ENCODE measurements around the gene TRPV2. TPM values are rescaled to one million over a fixed set of nuclear protein-coding genes. Genes with fewer than 3 reads are reported as not detected.

The TRPV2 gene
- total and polyA plus RNA-seq, 2 donors = 6.8 to 15.4 TPM

DNA sequence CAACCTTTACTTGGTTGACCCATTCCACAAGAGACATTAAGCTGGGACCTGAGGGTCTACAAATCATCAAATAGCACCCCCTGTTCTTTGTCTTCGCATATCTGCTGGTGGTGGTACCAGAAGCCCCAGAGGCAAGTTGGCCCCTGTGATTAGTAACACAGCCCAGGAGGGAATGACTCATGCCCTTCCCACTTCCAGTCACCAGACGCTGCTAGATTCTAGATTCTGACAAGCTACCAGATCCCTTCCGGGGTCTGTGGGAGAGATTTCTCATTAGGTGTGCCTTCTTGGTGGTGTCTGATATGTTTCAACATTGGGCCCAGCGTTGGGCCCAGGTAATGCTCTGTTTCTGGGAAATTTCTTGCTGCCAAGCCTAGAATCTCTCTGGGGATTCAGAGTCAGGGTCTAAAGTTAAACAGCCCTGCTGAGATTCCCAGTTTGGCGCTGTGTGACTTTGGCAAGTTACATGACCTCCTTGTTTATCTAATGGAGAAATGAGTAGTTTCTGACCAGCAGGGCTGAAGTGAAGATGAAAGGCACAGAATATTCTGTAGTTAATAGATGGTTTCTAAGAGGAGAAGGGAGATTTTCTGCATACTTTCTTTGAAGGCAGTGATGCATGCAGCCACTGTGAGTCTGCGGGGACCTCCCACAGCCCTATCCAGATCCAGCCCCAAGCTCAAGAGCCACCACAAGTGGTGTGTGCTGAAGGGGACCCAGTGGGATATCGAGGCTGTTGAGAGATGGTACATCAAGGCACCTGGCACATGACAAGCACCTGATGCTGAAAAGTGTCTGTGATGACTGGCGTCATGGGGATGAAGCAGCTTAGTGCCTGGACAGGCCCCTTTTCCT, 3.9 kb downstream of the TRPV2 start:
- no peak for DNase-seq (ENCODE audit: extremely low spot score)
- WGBS = 39% methylated on average over 8 of the region's 8 CpGs
- no peaks in the 10 kb centered on the region for H3K4me1 ChIP-seq (ENCODE audit: insufficient read depth)

DNA sequence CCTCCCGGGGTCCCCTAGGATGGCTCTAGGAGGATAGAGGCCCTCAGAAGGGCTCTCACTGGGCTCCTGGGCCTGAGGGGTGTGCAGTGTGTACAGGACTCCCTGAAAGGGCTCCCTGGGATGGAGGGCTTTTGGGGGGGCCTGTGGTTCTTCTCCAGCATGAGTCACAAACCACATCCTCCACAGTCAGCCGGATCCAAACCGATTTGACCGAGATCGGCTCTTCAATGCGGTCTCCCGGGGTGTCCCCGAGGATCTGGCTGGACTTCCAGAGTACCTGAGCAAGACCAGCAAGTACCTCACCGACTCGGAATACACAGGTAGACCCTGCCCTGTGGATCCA, 4.5 kb downstream of the TRPV2 start:
- WGBS = 62% methylated on average over 10 of the region's 10 CpGs

More for the DNA sequence above, 3.9 kb downstream of the TRPV2 start:
- peak overlapping the region; percentile 76 for H3K27ac ChIP-seq (ENCODE audit: low read depth)
- no peaks in the 10 kb centered on the region for H3K36me3 ChIP-seq (ENCODE audit: insufficient read depth)
- no peak overlapping the region for H3K4me3 ChIP-seq (ENCODE audit: low read depth, low read length)

DNA sequence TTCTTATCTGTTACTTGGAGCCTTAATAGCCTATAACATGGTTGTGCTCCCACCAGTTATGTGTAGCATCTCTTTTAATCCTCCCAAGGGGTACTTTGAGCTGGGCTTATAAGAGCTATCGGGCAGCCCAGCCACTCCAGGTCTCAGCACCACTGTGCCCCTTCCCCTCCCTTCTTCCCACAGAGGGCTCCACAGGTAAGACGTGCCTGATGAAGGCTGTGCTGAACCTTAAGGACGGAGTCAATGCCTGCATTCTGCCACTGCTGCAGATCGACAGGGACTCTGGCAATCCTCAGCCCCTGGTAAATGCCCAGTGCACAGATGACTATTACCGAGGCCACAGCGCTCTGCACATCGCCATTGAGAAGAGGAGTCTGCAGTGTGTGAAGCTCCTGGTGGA, 7.0 kb downstream of the TRPV2 start:
- H3K4me1 ChIP-seq (ENCODE audit: insufficient read depth) = no peaks in the 10 kb centered on the region
- WGBS = 94% methylated on average over 7 of the region's 7 CpGs
- no peak overlapping the region for H3K27ac ChIP-seq (ENCODE audit: low read depth)
- no peak overlapping the region for H3K4me3 ChIP-seq (ENCODE audit: low read depth, low read length)
- DNase-seq (ENCODE audit: extremely low spot score) = no peak
- no peaks in the 10 kb centered on the region for H3K36me3 ChIP-seq (ENCODE audit: insufficient read depth)

More for the DNA sequence above, 4.5 kb downstream of the TRPV2 start:
- peak overlapping the region; percentile 76 for H3K27ac ChIP-seq (ENCODE audit: low read depth)
- no peak for DNase-seq (ENCODE audit: extremely low spot score)
- no peaks in the 10 kb centered on the region for H3K36me3 ChIP-seq (ENCODE audit: insufficient read depth)
- no peak overlapping the region for H3K4me3 ChIP-seq (ENCODE audit: low read depth, low read length)
- no peaks in the 10 kb centered on the region for H3K4me1 ChIP-seq (ENCODE audit: insufficient read depth)

DNA sequence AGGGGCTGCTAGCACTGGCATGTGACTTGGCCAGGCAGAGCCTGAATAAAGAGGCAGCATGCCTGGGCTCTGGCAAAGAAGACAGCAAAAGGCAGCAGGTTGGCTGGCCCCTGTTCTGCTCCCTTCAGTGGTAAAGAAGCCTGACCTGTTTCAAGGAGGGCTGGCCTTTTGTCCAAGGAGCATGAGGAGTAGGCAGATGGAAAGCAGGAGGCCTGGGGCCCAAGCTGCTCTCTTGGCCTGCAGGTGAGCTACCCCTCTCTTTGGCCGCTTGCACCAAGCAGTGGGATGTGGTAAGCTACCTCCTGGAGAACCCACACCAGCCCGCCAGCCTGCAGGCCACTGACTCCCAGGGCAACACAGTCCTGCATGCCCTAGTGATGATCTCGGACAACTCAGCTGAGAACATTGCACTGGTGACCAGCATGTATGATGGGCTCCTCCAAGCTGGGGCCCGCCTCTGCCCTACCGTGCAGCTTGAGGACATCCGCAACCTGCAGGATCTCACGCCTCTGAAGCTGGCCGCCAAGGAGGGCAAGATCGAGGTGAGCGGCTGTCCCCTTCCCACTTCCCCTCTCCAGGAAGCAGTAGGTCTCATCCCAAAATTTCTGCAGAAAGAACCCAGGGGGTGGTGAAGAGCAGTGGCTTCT, 8.0 kb downstream of the TRPV2 start:
- H3K36me3 ChIP-seq (ENCODE audit: insufficient read depth) = no peaks in the 10 kb centered on the region
- WGBS = 92% methylated on average over 10 of the region's 10 CpGs

DNA sequence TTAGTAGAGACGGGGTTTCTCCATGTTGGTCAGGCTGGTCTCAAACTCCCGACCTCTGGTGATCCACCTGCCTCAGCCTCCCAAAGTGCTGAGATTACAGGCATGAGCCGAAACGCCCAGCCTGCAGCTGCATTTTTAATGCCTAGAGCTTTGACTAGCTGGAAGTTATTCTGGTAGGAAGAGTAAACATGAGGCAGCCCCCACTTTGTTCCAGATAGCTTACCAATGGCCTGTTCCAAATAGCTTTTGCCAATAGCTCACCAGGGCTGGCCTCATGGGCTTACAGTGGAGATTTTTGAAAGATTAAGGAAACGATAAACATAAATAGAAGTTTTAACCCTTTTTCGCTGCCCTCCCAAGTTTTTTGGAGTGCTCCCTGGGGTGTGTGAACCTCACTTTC, 9.8 kb downstream of the TRPV2 start:
- Histone ChIP-seq H3K36me3 (ENCODE audit: insufficient read depth) (no peaks in the 10 kb centered on the region), H3K27ac (ENCODE audit: low read depth) (no peak overlapping the region), H3K4me1 (ENCODE audit: insufficient read depth) (no peaks in the 10 kb centered on the region), H3K4me3 (ENCODE audit: low read depth, low read length) (no peak overlapping the region)
- no peak for DNase-seq (ENCODE audit: extremely low spot score)
- WGBS = 60% methylated on average over 6 of the region's 6 CpGs

More for the DNA sequence above, 8.0 kb downstream of the TRPV2 start:
- Histone ChIP-seq H3K4me1 (ENCODE audit: insufficient read depth) (no peaks in the 10 kb centered on the region), H3K4me3 (ENCODE audit: low read depth, low read length) (no peak overlapping the region), H3K27ac (ENCODE audit: low read depth) (no peak overlapping the region)
- DNase-seq (ENCODE audit: extremely low spot score) = no peak

DNA sequence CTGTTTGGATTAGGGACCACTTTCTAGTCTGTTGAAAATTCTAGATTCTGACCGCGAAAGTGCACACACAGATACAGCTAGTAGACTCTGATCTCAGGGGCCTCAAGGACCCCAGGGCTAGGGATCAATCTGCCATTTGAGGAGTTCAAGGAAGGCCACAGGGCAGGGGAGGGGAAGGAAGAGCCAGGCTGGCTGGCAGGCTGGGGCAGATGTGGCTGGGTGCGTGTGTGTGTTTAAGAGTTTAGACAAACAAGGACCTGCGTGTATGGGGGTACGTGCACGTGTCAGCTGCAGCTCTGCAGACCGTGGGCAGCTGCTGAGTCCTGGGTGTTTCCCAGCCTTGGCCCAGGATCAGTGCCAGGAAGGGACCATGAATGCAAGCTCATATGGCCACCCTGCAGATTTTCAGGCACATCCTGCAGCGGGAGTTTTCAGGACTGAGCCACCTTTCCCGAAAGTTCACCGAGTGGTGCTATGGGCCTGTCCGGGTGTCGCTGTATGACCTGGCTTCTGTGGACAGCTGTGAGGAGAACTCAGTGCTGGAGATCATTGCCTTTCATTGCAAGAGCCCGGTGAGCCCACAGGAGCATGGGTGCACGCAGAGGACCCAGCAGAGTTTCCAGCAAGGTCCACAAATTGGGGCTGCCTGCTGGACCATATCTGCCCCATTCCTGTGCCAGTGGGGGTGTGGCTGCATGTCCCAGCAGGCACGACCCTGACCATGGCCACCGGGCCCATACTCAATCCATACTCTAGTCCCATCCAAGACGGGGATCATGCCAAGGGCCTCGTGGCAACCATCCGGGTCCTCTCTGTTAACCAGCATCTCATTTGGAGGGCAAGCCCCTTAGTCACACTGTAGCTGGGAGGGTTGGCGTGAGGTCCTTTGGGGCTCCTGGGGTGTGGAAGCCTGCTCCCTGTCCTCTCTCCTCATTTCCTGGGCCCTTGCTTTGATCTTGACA, 10.6 kb downstream of the TRPV2 start:
- Histone ChIP-seq H3K27ac (ENCODE audit: low read depth) (no peak overlapping the region), H3K4me3 (ENCODE audit: low read depth, low read length) (no peak overlapping the region), H3K4me1 (ENCODE audit: insufficient read depth) (no peaks in the 10 kb centered on the region), H3K36me3 (ENCODE audit: insufficient read depth) (no peaks in the 10 kb centered on the region)
- no peak for DNase-seq (ENCODE audit: extremely low spot score)
- WGBS = 74% methylated on average over 20 of the region's 20 CpGs

DNA sequence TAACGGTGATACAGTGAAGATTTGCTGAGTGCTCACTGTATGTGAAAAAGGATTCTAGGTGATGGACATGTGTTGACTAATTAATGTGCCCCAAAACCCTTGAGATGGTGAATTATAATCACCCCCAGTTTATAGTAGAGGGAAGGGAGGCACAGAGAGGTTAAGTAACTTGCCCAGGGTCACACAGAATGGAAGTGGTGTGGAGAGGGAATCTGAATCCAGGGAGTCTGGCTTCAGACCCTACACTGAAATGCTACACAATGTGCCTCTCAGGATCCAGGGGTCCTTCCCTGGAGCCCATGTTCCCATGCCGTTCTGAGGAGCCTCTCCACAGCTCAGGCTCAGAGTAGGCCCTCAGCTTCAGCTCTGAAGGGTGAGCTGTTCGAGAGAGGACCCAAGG, 11.6 kb downstream of the TRPV2 start:
- no peak overlapping the region for H3K27ac ChIP-seq (ENCODE audit: low read depth)
- H3K36me3 ChIP-seq (ENCODE audit: insufficient read depth) = no peaks in the 10 kb centered on the region
- DNase-seq (ENCODE audit: extremely low spot score) = no peak
- H3K4me3 ChIP-seq (ENCODE audit: low read depth, low read length) = no peak overlapping the region
- 93% methylated on average over 3 of the region's 3 CpGs for WGBS
- no peaks in the 10 kb centered on the region for H3K4me1 ChIP-seq (ENCODE audit: insufficient read depth)

DNA sequence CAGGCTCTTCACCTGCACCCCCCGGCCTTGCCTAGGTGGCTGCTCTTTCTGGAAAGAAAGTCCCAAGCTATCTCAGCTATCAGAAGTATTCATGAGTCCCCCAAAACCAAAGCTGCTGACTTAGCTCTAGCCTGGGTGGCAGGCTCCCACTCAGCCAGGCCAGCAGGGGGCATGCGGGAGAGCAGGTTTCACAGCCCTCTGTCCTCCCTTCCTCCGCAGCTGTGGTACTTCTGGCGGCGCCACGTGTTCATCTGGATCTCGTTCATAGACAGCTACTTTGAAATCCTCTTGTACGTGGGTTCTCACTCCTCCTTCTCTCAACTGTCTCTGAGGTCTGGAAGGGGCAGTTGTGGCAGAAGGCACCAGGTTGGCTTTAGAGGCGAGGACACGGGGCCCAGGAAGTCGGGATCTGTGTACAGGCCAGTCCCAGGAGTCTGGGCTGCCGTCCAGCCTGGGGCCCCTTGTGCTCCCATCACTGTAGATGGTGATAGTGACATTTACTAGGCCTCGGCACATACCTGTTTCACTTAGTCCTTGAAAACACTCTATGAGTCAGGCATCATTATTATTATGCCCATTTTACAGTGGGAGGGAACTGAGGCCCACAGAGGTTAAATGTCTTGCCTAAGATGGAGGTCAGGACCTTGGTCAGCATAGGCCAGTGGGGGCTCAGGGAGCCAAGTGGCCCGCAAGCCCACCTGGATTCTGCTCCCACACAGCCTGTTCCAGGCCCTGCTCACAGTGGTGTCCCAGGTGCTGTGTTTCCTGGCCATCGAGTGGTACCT, 12.9 kb downstream of the TRPV2 start:
- Histone ChIP-seq H3K36me3 (ENCODE audit: insufficient read depth) (no peaks in the 10 kb centered on the region), H3K4me3 (ENCODE audit: low read depth, low read length) (no peak overlapping the region), H3K27ac (ENCODE audit: low read depth) (no peak overlapping the region), H3K4me1 (ENCODE audit: insufficient read depth) (no peaks in the 10 kb centered on the region)
- no peak for DNase-seq (ENCODE audit: extremely low spot score)
- WGBS = 50% methylated on average over 15 of the region's 15 CpGs

DNA sequence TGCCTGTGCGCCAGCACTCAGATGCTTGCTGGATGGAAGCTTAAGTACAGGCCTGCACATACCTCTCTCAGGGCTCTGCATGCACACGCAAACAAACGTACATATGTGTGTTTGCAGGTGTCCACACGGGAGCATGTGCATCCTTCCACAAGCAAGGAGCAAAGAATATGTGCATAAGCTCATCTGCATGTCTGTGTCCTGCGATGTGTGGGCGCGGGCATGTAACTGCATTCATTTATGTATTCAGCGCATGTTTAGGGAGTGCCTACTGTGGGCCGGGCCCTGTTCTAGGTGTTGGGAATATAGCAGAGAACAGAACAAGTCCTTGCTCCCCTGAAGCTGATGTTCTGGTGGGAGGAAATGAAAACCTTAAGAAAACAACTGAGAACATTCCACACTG, 13.7 kb downstream of the TRPV2 start:
- no peak for DNase-seq (ENCODE audit: extremely low spot score)
- no peaks in the 10 kb centered on the region for H3K36me3 ChIP-seq (ENCODE audit: insufficient read depth)
- H3K4me1 ChIP-seq (ENCODE audit: insufficient read depth) = no peaks in the 10 kb centered on the region
- WGBS = 91% methylated on average over 9 of the region's 9 CpGs
- H3K27ac ChIP-seq (ENCODE audit: low read depth) = no peak overlapping the region
- no peak overlapping the region for H3K4me3 ChIP-seq (ENCODE audit: low read depth, low read length)

DNA sequence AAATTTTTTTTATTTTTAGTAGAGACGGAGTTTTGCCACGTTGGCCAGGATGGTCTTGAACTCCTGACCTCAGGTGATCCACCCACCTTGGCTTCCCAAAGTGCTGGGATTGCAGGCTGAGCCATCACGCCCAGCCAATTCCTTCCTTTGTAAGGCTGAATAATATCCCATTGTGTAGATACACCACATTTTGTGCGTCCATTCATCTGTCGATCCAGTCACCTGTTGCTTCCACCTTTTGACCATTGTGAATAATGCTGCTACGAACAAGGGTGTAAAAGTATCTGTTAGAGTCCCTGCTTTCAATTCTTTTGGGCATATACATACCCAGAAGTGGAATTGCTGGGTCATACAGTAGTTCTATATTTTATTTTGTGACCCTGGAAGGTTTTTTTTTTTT, 15.3 kb downstream of the TRPV2 start:
- 87% methylated on average over 6 of the region's 6 CpGs for WGBS
- DNase-seq (ENCODE audit: extremely low spot score) = no peak
- H3K4me3 ChIP-seq (ENCODE audit: low read depth, low read length) = no peak overlapping the region
- H3K36me3 ChIP-seq (ENCODE audit: insufficient read depth) = no peaks in the 10 kb centered on the region
- H3K4me1 ChIP-seq (ENCODE audit: insufficient read depth) = no peaks in the 10 kb centered on the region
- H3K27ac ChIP-seq (ENCODE audit: low read depth) = no peak overlapping the region

DNA sequence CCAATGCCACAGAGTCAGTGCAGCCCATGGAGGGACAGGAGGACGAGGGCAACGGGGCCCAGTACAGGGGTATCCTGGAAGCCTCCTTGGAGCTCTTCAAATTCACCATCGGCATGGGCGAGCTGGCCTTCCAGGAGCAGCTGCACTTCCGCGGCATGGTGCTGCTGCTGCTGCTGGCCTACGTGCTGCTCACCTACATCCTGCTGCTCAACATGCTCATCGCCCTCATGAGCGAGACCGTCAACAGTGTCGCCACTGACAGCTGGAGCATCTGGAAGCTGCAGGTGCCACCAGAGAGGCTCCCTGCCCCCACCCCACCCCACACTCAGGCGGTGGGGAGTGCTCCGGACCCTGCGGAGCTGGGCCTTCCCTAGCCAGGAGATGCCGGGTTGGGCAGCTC, 16.6 kb downstream of the TRPV2 start:
- WGBS = 90% methylated on average over 15 of the region's 15 CpGs
- H3K4me1 ChIP-seq (ENCODE audit: insufficient read depth) = no peaks in the 10 kb centered on the region
- H3K27ac ChIP-seq (ENCODE audit: low read depth) = no peak overlapping the region
- H3K36me3 ChIP-seq (ENCODE audit: insufficient read depth) = no peaks in the 10 kb centered on the region
- H3K4me3 ChIP-seq (ENCODE audit: low read depth, low read length) = no peak overlapping the region
- no peak for DNase-seq (ENCODE audit: extremely low spot score)

DNA sequence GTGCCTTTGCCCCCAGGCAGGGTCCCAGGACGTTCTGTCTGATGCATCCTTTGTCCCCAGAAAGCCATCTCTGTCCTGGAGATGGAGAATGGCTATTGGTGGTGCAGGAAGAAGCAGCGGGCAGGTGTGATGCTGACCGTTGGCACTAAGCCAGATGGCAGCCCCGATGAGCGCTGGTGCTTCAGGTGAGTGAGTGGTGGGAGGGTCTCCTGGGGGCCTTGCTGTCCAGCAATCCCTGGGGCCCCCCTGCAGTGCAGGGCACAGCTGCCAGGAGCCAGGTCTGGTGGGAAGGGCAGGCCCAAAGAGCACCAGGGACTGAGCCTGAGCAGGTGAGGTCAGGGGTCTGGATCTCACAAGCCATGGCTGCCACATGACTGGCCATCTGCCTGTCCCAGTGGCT, 18.1 kb downstream of the TRPV2 start:
- no peak for DNase-seq (ENCODE audit: extremely low spot score)
- Histone ChIP-seq H3K4me3 (ENCODE audit: low read depth, low read length) (no peak overlapping the region), H3K4me1 (ENCODE audit: insufficient read depth) (no peaks in the 10 kb centered on the region), H3K36me3 (ENCODE audit: insufficient read depth) (no peaks in the 10 kb centered on the region), H3K27ac (ENCODE audit: low read depth) (no peak overlapping the region)
- 85% methylated on average over 5 of the region's 5 CpGs for WGBS

DNA sequence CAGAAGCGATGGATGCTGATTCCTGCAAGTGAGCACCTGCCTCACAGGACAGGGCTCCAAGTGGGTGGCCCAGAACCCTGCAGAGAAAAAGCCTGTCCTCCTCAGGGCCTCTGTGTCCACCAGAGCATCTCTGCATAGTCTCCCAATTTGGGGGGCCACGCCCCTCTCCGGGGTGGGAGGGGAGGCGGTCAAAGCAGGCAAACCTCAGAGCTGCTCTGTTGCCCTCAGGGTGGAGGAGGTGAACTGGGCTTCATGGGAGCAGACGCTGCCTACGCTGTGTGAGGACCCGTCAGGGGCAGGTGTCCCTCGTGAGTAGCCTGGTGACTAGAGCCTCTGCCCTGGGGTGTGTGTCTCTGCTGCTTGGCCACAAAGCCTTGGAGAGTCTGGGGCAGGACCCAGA, 19.3 kb downstream of the TRPV2 start:
- no peak for DNase-seq (ENCODE audit: extremely low spot score)
- no peaks in the 10 kb centered on the region for H3K4me1 ChIP-seq (ENCODE audit: insufficient read depth)
- H3K27ac ChIP-seq (ENCODE audit: low read depth) = no peak overlapping the region
- H3K4me3 ChIP-seq (ENCODE audit: low read depth, low read length) = no peak overlapping the region
- no peaks in the 10 kb centered on the region for H3K36me3 ChIP-seq (ENCODE audit: insufficient read depth)
- 51% methylated on average over 8 of the region's 8 CpGs for WGBS
